Body of pancreas (tissue), 4 donors: ENCODE results near the gene PVALEF. TPM values are rescaled to one million over a fixed set of nuclear protein-coding genes. Genes with fewer than 3 reads are reported as not detected.

Experiments
- ATAC-seq: fragments of 150-250 bp; one replicate; pipeline ENCODE4 v1.9.1; 2016
- DNase-seq, 4 donors: peaks; one replicate each; pipeline ENCODE4 v3.0.0-alpha.2; 2019
- H3K27ac ChIP-seq, 4 donors: fragments of 200-600 bp; sonication (generic); 1 replicate in 3 of 4; 2 replicates in 1 of 4; pipeline versions ENCODE4 v1.5.1 to v1.6.1; 2016 to 2019; ENCODE audit warnings: mild to moderate bottlenecking in 1 of 4, mixed read lengths in 1 of 4, moderate library complexity in 1 of 4
- H3K27me3 ChIP-seq, 2 donors: fragments of 200-600 bp; sonication (generic); one replicate each; pipeline ENCODE4 v1.6.0; 2016; ENCODE audit warnings: mild to moderate bottlenecking in 1 of 2
- H3K36me3 ChIP-seq, 2 donors: fragments of 200-600 bp; sonication (generic); replicated peaks in 1 of 2; 2 replicates each; pipeline ENCODE4 v1.5.1; 2016; ENCODE audit warnings: low read depth in 2 of 2; ENCODE audit not compliant: insufficient read depth in 1 of 2
- H3K4me1 ChIP-seq: fragments of 200-600 bp; sonication (generic); one replicate; pipeline ENCODE4 v1.6.0; 2016
- H3K4me3 ChIP-seq, 2 donors: fragments of 200-600 bp; sonication (generic); 1 replicate in 1 of 2; 2 replicates in 1 of 2; pipeline ENCODE4 v1.5.1; 2016 to 2019
- H3K9me3 ChIP-seq, 3 donors: fragments of 200-600 bp; sonication (generic); 1 replicate in 2 of 3; 2 replicates in 1 of 3; pipeline ENCODE4 v1.5.1; 2016
- CTCF ChIP-seq, 7 experiments: fragments of 450-650 bp in 4 of 7; fragments of 200-600 bp in 3 of 7; sonication (generic) in 3 of 7; IDR thresholded peaks; one replicate each; pipeline ENCODE4 v1.5.1; 2016 to 2019; ENCODE audit warnings: antibody characterized with exemption in 7 of 7
- POLR2A ChIP-seq, 3 donors: fragments of 450-650 bp; IDR thresholded peaks; one replicate each; pipeline ENCODE4 v1.6.1; 2016; ENCODE audit warnings: antibody characterized with exemption in 3 of 3, mild to moderate bottlenecking in 2 of 3
- WGBS, 2 donors: methylation state at CpG; one replicate each; pipeline ENCODE4 v1.1.5; 2017; 5-methylcytosine and 5-hydroxymethylcytosine counted together
- intact Hi-C: fragments of 100-400 bp; cut with DNase I; formaldehyde crosslinking; loops from one replicate; pipeline ENCODE4 v1.15.1; 2023
- total RNA-seq, 2 donors: library from RNA; depleted of rRNA; stranded (reverse); fragments of >200 nt; gene quantifications; one replicate each; pipeline ENCODE4 v1.1.0, GENCODE V29; 2016

The PVALEF gene
- total RNA-seq, 2 donors from 2014 or later, result not detected

GRCh38 chr17:81167194-81167524 is 1.9 kb downstream of the PVALEF start:
- 90 to 97% methylated on average over 4 of the region's 4 CpGs for WGBS, 2 donors
- ATAC-seq (no peak), DNase-seq (no peak)
- intact Hi-C loops, result no loop called here
- Histone ChIP-seq H3K27me3 (no peaks in the 10 kb centered on the region), H3K4me1 (peaks cover 41% of the 10 kb centered on the region), H3K36me3 (no peaks in the 10 kb centered on the region), H3K9me3 (no peaks in the 10 kb centered on the region), H3K27ac (no peak overlapping the region), H3K4me3 (no peak overlapping the region)
- TF ChIP-seq POLR2A (IDR thresholded peaks at IDR 0.05) (no peak), CTCF (IDR thresholded peaks at IDR 0.05) (no peak)

GRCh38 chr17:81167638-81168037 is 2.3 kb downstream of the PVALEF start:
- WGBS, 2 donors, result 95% methylated on average over 7 of the region's 7 CpGs; no CpG with 5 or more reads in 1 of the 2 donors
- intact Hi-C loops, result no loop called here

GRCh38 chr17:81169870-81170309 is 4.6 kb downstream of the PVALEF start:
- 86 to 88% methylated on average over 3 of the region's 3 CpGs for whole genome bisulfite sequencing, 2 donors
- ATAC-seq (no peak), DNase-seq (no peak)
- H3K36me3 ChIP-seq, result no peaks in the 10 kb centered on the region
- intact Hi-C loops, result no loop called here
- TF ChIP-seq CTCF (IDR thresholded peaks at IDR 0.05) (no peak), POLR2A (IDR thresholded peaks at IDR 0.05) (no peak)
- no peaks in the 10 kb centered on the region for H3K9me3 ChIP-seq
- peaks cover 14% of the 10 kb centered on the region for H3K4me1 ChIP-seq
- H3K27ac ChIP-seq, result no peak overlapping the region
- no peaks in the 10 kb centered on the region for H3K27me3 ChIP-seq
- no peak overlapping the region for H3K4me3 ChIP-seq

More at GRCh38 chr17:81167638-81168037, 2.3 kb downstream of the PVALEF start:
- Histone ChIP-seq H3K4me3 (no peak overlapping the region), H3K27ac (no peak overlapping the region), H3K27me3 (no peaks in the 10 kb centered on the region), H3K36me3 (no peaks in the 10 kb centered on the region), H3K4me1 (peaks cover 36% of the 10 kb centered on the region), H3K9me3 (no peaks in the 10 kb centered on the region)
- DNase-seq (no peak), ATAC-seq (no peak)
- no peak for TF ChIP-seq CTCF (IDR thresholded peaks at IDR 0.05)

GRCh38 chr17:81170727-81171494 is 5.6 kb downstream of the PVALEF start:
- no peak overlapping the region for H3K27ac ChIP-seq
- DNase-seq (no peak), ATAC-seq (no peak)
- H3K36me3 ChIP-seq, result no peaks in the 10 kb centered on the region
- no peaks in the 10 kb centered on the region for H3K9me3 ChIP-seq
- H3K27me3 ChIP-seq, result no peaks in the 10 kb centered on the region
- TF ChIP-seq POLR2A (IDR thresholded peaks at IDR 0.05) (no peak), CTCF (IDR thresholded peaks at IDR 0.05) (no peak)
- WGBS, 2 donors, result 77 to 83% methylated on average over 13 to 15 of the region's 15 CpGs
- H3K4me3 ChIP-seq, result no peak overlapping the region
- intact Hi-C loops, result no loop called here
- H3K4me1 ChIP-seq, result peaks cover 5% of the 10 kb centered on the region

- WGBS, 2 donors, result 51 to 76% methylated on average over 4 to 8 of the region's 8 CpGs
- peaks cover under 1% of the 10 kb centered on the region for H3K4me1 ChIP-seq
- no peak for TF ChIP-seq CTCF (IDR thresholded peaks at IDR 0.05)
- TF ChIP-seq POLR2A (IDR thresholded peaks at IDR 0.05), result no peak
- no peak overlapping the region for H3K27ac ChIP-seq
- intact Hi-C loops, result no loop called here
- no peaks in the 10 kb centered on the region for H3K9me3 ChIP-seq
- no peaks in the 10 kb centered on the region for H3K36me3 ChIP-seq
- no peaks in the 10 kb centered on the region for H3K27me3 ChIP-seq
- H3K4me3 ChIP-seq, result no peak overlapping the region
- ATAC-seq (no peak), DNase-seq (no peak)
These were observed 6.6 kb downstream of the PVALEF start for GRCh38 chr17:81171941-81172340.
